ENCODE measurements around the gene DUS3L.

DUS3L gene

GRCh38 chr19:5774921-5775320, 16.0 kb downstream of the DUS3L start:
- Histone ChIP-seq H3K4me3 (ENCODE audit: severe bottlenecking) (no peak overlapping the region), H3K36me3 (ENCODE audit: low read depth) (no peaks in the 10 kb centered on the region), H3K27me3 (ENCODE audit: insufficient read depth, poor library complexity, severe bottlenecking) (no peaks in the 10 kb centered on the region), H3K27ac (ENCODE audit: poor library complexity, severe bottlenecking) (no peak overlapping the region), H3K4me1 (ENCODE audit: insufficient read depth, poor library complexity, severe bottlenecking) (no peaks in the 10 kb centered on the region), H3K9me3 (ENCODE audit: severe bottlenecking) (no peaks in the 10 kb centered on the region)
- DNase-seq (ENCODE audit: low spot score) (no peak), ATAC-seq (ENCODE audit: low read depth) (no peak)
- TF ChIP-seq, protein P1, sequence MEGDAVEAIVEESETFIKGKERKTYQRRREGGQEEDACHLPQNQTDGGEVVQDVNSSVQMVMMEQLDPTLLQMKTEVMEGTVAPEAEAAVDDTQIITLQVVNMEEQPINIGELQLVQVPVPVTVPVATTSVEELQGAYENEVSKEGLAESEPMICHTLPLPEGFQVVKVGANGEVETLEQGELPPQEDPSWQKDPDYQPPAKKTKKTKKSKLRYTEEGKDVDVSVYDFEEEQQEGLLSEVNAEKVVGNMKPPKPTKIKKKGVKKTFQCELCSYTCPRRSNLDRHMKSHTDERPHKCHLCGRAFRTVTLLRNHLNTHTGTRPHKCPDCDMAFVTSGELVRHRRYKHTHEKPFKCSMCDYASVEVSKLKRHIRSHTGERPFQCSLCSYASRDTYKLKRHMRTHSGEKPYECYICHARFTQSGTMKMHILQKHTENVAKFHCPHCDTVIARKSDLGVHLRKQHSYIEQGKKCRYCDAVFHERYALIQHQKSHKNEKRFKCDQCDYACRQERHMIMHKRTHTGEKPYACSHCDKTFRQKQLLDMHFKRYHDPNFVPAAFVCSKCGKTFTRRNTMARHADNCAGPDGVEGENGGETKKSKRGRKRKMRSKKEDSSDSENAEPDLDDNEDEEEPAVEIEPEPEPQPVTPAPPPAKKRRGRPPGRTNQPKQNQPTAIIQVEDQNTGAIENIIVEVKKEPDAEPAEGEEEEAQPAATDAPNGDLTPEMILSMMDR (IDR thresholded peaks at IDR 0.05; ENCODE audit: poor library complexity, severe bottlenecking): no peak

DNA sequence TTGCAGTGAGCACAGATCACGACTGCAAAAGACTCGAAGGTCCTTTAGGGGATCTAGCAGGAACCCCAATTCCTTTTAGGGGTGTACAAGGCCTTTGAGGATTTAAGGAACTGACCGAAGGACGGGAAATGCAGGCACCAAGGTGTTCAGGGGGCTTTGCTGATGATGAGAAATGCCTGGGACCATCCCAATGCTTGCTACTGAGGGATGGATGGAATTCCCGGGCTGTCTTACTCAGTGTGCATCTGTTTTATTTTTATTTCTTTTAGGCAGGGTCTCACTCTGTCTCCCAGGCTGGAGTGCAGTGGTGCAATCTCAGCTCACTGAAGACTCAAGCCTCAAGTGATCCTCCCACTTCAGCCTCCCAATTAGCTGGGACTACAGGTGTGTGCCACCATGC, 17.7 kb downstream of the DUS3L start:
- Histone ChIP-seq H3K27ac (ENCODE audit: poor library complexity, severe bottlenecking) (no peak overlapping the region), H3K27me3 (ENCODE audit: insufficient read depth, poor library complexity, severe bottlenecking) (no peaks in the 10 kb centered on the region), H3K36me3 (ENCODE audit: low read depth) (no peaks in the 10 kb centered on the region), H3K4me1 (ENCODE audit: insufficient read depth, poor library complexity, severe bottlenecking) (no peaks in the 10 kb centered on the region), H3K9me3 (ENCODE audit: severe bottlenecking) (no peaks in the 10 kb centered on the region), H3K4me3 (ENCODE audit: severe bottlenecking) (no peak overlapping the region)
- TF ChIP-seq, protein P1 (IDR thresholded peaks at IDR 0.05; ENCODE audit: poor library complexity, severe bottlenecking): no peak
- ATAC-seq (ENCODE audit: low read depth) (no peak), DNase-seq (ENCODE audit: low spot score) (no peak)

GRCh38 chr19:5772416-5772815, 18.5 kb downstream of the DUS3L start:
- Histone ChIP-seq H3K27me3 (ENCODE audit: insufficient read depth, poor library complexity, severe bottlenecking) (no peaks in the 10 kb centered on the region), H3K27ac (ENCODE audit: poor library complexity, severe bottlenecking) (no peak overlapping the region), H3K9me3 (ENCODE audit: severe bottlenecking) (no peaks in the 10 kb centered on the region), H3K36me3 (ENCODE audit: low read depth) (no peaks in the 10 kb centered on the region), H3K4me3 (ENCODE audit: severe bottlenecking) (no peak overlapping the region), H3K4me1 (ENCODE audit: insufficient read depth, poor library complexity, severe bottlenecking) (no peaks in the 10 kb centered on the region)
- DNase-seq (ENCODE audit: low spot score) (no peak), ATAC-seq (ENCODE audit: low read depth) (no peak)
- TF ChIP-seq, protein P1 (IDR thresholded peaks at IDR 0.05; ENCODE audit: poor library complexity, severe bottlenecking): no peak

DNA sequence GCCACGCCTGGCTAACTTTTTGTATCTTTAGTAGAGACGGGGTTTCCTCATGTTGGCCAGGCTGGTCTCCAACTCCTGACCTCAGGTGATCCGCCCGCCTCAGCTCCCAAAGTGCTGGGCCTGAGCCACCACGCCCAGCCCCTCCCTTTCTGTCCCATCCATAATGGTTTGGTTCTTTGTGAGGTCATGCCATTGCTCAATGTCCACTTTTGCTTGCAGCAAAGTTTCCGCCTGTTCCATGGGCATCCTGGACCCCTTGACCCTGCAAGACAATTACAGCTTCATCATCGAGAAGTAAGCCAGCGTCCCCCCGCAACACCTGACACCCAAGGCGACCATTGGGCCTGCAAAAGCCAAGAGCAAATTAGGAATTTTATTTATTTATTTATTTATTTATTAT, 23.0 kb downstream of the DUS3L start:
- no peak for ATAC-seq (ENCODE audit: low read depth)
- no peaks in the 10 kb centered on the region for H3K36me3 ChIP-seq (ENCODE audit: low read depth)
- H3K4me1 ChIP-seq (ENCODE audit: insufficient read depth, poor library complexity, severe bottlenecking): no peaks in the 10 kb centered on the region
- no peaks in the 10 kb centered on the region for H3K27me3 ChIP-seq (ENCODE audit: insufficient read depth, poor library complexity, severe bottlenecking)
- H3K27ac ChIP-seq (ENCODE audit: poor library complexity, severe bottlenecking): no peak overlapping the region
- TF ChIP-seq, protein P1 (IDR thresholded peaks at IDR 0.05; ENCODE audit: poor library complexity, severe bottlenecking): no peak
- H3K4me3 ChIP-seq (ENCODE audit: severe bottlenecking): no peak overlapping the region
- DNase-seq (ENCODE audit: low spot score): no peak
- H3K9me3 ChIP-seq (ENCODE audit: severe bottlenecking): no peaks in the 10 kb centered on the region

DNA sequence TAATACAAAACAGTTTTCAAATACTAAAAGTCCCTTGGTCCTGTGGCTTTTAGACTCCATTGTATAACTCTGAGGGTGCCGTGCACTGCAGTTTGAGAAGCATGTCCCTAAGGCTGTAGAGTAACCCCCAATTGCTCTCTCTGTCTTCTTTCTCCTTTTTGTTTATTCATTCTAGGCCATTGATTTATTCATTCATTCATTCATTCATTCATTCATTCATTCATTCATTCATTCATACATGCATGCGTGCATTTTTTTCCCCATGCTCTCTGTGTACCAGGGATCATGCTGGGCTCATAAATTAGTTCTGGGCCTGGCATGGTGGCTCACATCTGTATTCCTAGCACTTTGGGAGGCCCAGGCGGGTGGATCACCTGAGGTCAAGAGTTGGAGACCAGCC, 25.7 kb downstream of the DUS3L start:
- ATAC-seq (ENCODE audit: low read depth): no peak
- H3K27ac ChIP-seq (ENCODE audit: poor library complexity, severe bottlenecking): no peak overlapping the region
- no peak for DNase-seq (ENCODE audit: low spot score)
- TF ChIP-seq, protein P1 (IDR thresholded peaks at IDR 0.05; ENCODE audit: poor library complexity, severe bottlenecking): no peak
- H3K9me3 ChIP-seq (ENCODE audit: severe bottlenecking): no peaks in the 10 kb centered on the region
- no peaks in the 10 kb centered on the region for H3K27me3 ChIP-seq (ENCODE audit: insufficient read depth, poor library complexity, severe bottlenecking)
- no peak overlapping the region for H3K4me3 ChIP-seq (ENCODE audit: severe bottlenecking)
- H3K36me3 ChIP-seq (ENCODE audit: low read depth): no peaks in the 10 kb centered on the region
- no peaks in the 10 kb centered on the region for H3K4me1 ChIP-seq (ENCODE audit: insufficient read depth, poor library complexity, severe bottlenecking)

Measured in RWPE2 (cell line).